GM12892 (cell line): ENCODE measurements around the gene MAP3K5.

Source experiments
- POLR2A ChIP-seq: IDR thresholded peaks from 2 replicates; pipeline ENCODE4 v1.6.1; 2011; ENCODE audit warnings: low read depth, low read length, control low read depth
- POLR2AphosphoS5 ChIP-seq: IDR thresholded peaks from 2 replicates; pipeline ENCODE4 v1.6.1; 2011; ENCODE audit warnings: low read depth, low read length, control low read depth

- TF ChIP-seq POLR2AphosphoS5: no peak
- TF ChIP-seq POLR2A: no peak
Observed at GRCh38 chr6:136767570-136768309, 24.5 kb downstream of the MAP3K5 start.
